GM21576 (cell line): Measurements from ENCODE around the gene STRADA.

Experiments used
- ATAC-seq: cut with Tn5 transposase; IDR thresholded peaks from one replicate; pipeline ENCODE4 v1.9.1; 2021; ENCODE audit warnings: mild to moderate bottlenecking, moderate library complexity; ENCODE audit not compliant: unreplicated experiment

Gene STRADA

DNA sequence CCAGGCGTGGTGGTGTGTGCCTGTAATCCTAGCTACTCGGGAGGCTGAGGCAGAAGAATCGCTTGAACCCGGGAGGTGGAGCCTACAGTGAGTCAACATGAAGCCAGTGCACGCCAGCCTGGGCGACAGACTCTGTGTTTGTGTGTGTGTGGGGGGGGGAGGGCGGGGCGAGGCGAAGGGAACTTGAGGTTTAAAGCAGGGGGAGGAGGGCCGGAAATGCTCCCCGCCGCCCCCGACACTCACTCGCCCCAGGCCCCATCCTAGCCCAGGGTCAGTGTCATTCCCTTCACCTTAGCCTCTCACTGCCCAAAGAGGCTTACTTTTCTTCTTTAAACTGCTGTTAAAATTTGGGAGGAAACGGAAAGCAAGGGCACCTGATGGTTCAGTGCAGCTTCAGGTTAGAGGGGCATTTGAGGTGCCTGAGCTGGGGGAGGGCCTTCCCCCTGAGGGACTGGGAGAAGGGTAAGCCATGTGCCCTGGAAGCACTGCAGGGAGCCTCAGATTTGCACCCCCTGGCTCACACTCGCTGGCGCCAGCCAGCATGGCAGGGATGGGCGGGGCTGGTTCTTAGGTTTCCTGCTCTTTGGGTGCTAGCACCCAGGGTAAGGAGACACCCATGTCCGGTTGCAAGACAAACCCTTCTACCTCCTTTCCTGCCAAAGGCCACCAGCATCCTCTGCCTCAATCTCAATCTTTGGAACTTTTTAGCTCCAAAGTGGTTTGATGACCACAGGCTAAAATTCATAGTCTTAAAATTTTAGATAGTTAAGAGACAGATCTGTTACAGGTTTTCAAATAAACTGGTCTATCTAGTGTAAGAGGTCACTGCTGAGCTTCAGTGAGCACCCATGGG, 39.5 kb downstream of the STRADA start:
- no peak for ATAC-seq

DNA sequence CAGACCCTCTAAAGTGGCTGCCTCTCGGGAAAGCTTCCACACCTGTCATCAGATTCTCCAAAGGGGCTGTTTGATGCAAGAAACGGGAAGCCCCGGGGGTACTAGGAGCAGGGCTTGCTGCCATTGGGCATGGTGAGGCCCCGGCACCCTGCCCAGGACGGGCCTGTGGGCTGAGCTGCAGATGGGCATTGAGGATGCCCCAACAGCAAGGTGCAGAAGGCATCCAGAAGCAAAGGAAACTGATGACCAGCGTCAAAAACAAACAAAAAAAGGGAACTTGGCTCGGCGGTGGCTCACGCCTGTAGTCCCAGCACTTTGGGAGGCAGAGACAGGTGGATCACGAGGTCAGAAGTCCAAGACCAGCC, 40.2 kb downstream of the STRADA start:
- no peak for ATAC-seq

DNA sequence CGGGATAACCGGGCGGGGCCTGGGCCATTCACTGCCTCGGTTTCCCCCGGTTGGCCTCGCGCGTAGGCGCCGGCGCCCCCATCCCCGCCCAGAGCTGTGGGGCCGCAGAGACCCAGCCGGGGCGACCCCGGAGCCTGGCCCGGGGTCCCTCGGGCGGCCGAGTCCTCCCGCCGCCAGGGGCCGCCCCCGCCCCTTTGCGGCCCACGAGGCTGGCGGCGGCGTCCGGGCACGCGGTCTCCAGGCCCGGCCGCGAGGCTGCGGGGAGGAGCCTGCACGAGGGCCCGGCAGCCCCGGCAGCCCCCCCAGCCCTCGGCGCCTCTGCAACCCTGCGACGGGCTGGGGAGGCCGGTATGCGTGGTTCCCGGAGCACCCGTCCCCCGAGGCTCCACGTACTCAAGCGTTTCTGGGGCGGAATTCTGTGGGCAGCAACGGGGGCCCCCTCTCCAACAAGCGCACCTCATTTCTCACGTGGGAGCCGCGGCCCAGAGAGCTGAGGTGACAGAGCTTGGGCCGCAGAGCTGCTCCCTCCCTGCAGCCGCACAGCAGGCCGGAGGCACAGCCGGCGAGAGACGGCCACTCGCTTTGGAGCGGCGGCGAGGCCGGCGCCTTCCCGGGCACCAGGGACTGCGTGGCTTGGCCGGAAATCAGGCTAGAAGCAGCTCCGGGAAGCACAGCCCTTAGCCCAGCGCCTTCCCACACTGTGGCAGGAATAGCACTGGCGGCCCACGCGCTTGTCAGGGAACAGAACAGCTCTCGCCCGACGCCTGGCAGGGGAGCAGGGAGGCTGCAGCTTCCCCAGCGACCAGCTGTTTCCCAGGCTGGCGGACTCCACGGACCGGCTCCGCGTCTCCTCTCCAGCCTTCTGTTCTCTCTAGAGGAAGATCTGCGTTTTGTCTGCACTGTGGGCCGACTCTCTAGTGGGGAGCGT, 40.8 kb downstream of the STRADA start:
- no peak for ATAC-seq

DNA sequence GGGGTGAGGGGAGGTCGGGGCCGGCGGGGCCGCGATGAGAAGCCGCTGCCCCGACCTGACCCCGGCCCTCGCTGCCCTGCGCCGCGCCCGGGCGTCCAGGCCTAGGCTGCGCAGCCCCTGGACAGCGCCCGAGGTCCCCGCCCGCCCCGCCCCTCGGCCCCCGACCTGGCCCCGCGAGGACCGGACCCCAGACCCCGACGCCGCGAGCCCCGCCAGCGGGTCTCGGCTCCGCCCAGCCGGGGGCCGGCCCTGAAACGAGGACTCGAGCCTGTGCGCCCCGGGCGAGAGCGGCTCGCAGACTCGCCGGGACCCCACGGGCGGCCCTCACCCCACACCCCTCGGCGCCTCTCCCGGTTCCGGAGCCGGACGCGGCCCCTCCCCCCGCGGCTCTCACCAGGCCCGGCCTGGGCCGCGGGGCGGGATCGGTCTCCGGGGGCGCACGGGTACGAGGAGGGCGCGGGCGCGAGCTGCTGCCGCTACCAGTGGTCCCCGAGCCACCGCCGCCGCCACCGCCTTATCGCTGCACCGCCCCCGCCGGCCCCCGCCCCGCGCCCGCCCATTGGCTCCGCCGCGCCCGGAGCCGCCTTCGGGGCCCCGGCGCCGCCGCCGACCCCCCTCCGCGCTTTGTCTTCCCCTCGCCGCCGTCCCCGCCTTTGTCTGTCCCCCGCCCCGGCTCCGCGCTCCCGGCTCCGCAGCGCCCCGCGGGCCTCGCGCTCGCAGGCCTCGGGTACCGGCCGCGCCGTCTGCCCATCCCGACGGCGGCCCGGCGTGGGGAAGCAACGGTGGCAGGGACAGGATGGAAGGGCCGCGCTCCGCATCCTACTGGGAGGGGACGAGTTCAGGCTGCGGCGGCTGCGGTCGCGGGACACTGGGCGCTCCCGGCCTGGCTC, 41.7 kb downstream of the STRADA start, which contains the start of gene LIMD2:
TSS of gene LIMD2 (minus strand) at position 488 of the 890 bp plus-strand sequence. CDS start 827 bp downstream, outside the sequence.
- ATAC-seq, result no peak

DNA sequence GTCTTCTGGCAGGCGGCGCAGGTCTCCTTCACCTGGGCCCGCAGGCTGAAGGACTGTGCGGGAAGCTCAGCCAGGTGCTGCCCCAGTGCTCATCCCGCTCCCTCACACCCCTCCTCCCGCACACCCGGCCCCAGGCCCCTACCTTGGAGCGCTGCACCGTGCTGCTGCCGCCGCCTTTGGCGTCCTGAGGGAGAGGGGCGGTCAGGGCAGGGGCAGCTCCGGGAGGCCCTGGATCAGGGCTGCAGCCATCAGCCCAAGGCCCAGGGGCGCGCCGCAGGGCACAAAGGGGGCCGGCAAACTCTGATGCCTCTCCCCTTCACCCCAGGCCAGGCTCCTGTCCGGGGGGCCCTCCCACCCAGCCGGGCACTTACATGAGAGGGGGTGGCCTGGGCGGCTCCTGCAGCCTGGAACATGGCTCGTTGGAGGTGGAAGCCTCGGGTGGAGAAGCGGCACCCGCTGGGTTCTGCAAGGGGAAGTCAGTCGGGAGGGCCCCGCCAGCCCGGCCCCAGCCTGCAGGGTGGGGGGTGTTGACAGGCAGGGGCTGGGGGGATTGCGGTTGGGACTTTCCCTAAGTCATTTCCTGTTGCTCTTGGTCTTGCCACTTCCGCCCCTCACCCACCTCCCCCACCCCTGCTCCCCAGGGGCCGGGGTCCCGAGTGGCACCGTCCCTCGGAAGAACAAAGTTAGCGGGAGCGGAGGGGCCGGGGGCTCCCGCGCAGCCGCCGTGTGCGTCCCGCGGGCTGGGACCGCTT, 42.5 kb downstream of the STRADA start:
- peak; percentile 17 for ATAC-seq

DNA sequence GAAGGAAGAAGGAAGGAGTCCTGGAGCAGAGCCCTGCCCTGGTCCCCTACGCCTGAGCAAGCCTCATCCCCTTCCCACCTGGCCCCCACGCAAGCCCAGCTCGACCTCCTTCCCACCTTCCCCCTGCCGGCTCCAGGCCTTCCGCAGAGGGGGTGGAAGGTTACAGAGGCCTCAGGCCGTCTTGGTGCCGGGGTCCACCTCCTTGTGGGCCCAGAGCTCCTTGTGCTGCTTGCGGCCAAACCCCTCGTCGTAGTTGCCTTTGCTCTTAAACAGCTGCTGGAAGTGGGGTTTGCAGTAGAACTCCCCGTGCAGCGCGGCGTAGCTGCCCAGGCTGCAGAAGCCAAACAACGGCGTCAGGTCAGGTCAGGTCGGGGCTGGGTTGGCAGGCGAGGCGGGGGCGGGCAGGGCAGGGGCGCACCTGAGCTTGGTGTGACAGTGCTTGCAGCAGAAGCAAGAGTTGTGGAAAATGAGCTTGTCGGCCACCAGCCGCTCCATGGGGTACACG, 43.2 kb downstream of the STRADA start:
- ATAC-seq, result no peak

DNA sequence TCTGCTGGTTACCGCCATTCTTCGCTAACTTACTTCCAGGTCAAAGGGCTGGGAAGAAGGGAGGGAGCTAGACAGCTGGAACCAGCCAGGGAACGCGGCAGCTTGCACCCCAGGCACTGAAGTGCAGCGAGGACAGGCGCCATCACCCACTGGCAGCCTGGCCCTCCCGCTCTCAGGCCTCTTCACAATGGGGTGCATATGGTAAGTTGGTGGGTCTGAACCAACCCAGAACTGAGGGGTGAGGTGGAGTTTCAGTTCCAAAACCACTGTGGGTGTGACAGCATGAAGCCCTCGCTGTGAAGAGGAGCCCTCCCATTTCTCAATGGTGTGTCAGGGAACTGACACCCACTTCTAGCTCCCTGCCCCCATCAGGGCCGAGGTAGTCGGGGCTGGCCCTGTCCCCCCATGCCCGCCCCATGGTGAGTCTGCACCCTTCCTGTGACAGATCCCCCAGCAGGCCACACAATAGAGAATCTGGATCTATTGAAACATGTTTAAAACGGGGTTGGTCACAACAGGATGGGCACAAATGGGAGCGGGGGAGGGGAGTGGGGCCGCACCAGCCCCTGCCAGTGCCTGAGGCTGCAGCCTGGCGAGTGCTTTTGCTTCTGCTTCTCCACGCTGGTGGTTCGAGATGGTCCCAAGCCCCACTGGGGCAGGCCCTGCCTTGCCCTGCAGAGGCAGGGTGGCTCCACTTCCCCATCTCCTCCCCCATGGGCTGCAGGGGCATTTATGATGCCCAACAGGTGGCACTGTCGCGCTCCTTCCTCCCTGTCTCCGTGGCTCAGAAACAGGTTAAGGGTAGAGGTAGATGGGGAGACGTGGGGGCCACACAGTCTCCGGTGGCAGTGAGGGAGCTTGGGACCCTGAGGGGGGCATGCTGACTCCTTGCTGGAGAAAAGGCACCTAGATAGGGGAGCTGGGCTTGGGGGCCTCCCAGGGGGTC, 44.0 kb downstream of the STRADA start:
- ATAC-seq, result peak; percentile 21

DNA sequence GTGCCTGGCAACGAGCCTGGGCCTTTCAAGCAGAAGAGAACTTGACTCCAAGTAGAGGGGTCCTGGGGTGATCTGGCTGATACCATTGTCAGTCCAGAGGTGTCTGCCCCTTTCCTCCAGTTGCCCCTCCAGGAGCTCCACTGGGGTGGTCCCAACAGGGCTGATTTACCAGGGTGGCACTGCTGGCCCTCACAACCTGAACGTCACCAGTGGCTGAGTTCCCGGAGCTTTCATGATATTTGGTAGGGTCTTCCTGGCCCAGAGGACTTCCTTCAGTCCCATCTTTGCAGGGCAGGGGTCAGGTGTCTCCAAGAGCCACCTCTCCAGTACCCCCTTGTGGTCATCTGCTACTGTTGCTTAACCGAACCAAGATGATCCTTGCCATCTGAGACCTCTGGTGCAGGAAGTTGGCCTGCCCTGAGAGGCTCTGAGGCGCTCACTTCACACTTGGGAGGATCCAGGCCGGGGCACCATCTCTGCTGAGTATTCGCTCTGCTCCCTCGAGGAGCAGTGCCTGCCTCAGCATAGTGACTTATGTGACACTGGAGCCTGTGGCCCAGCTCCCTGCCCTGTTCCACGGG, 45.1 kb downstream of the STRADA start:
- ATAC-seq, result no peak

DNA sequence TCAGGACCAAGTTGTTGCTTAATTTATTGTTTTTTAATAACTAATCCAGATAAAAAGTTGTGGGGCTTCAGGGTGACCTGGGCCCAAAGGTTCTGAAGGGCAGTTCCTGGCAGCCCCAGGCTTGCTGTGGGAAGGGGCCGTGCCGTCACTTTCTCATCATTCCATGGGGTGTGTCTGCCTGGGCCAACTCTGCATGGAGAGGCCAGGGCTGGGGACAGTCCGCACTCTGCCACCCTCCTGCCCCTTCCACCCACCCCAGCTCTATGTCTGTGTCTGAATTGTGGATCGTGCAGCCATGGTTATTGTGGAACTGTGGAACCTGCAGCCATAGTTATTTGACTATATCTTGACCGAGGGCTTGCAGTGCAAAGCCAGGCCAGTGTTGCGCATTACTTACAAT, 45.7 kb downstream of the STRADA start:
- no peak for ATAC-seq

DNA sequence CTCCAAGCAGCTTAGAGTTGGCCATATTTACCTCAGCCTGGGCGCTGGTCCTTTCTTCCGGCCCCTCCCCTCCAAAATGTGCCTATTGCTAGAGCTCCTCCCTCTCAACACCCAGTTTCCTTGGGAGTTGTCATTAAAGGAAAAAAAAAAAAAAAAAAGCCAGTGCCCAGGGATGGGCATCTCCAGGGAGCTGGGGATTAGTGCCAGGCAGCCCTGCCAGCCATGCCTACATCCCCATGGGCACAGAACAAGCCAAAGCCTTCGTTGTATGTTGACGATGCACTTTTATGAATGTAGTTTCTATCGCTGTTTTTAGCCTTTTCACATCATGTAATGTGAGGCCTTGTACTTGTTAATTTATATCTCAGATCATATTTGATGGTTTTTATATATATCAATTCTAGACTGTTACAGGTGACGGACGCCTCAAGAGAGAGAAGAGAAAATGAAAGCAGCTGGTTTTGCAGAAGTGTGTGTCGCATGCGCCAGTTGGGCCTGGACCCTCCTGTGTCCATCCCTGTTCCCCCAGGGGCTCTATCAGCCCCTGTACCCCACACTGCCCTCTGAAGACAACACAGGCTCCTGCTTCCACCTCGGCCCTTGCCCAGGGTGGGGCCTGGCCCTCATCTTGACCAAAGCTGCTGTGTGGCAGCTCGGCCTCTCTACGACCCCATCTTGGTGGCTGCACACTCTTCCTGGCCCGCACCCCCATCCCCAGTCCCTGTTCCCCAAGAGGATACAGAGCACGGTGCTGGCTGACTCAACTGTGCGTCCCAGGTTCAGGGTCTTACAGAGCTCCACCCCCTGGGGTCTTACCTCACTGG, 46.4 kb downstream of the STRADA start:
- no peak for ATAC-seq

DNA sequence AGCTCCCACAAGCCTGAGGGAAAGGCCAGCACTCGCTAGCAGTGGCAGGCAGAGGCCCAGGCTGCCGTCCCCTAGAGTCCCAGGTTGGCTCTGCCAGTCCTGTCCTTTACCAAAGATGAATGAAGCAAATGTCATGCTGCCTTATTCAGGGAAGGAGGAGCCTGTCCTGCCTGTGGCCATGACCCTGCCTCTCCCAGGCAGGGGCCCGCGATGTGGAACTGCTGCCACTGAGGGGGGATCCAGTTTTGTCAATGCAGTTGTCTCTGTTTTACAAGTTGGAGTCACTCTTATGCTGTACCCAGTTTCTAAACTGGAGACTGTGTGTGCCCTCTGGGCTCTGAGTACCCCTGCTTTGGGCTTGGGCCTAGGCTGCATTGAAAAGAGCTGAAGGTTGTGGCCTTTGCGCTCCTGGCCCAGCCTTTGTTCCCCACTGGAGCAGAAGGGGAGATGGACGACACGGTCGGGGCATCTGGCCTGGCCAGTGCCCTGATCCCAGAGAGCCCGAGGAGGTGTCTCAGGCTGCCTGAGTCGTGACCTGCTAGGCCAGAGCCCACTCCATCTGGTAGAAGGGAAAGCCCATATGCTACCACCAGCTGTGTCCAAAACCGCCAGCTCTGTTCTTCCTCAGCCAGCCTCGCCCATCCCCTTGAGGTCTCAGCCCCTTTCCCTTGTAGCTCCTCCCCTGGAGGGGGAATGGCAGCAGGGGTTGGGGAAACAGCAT, 47.2 kb downstream of the STRADA start:
- ATAC-seq, result no peak

DNA sequence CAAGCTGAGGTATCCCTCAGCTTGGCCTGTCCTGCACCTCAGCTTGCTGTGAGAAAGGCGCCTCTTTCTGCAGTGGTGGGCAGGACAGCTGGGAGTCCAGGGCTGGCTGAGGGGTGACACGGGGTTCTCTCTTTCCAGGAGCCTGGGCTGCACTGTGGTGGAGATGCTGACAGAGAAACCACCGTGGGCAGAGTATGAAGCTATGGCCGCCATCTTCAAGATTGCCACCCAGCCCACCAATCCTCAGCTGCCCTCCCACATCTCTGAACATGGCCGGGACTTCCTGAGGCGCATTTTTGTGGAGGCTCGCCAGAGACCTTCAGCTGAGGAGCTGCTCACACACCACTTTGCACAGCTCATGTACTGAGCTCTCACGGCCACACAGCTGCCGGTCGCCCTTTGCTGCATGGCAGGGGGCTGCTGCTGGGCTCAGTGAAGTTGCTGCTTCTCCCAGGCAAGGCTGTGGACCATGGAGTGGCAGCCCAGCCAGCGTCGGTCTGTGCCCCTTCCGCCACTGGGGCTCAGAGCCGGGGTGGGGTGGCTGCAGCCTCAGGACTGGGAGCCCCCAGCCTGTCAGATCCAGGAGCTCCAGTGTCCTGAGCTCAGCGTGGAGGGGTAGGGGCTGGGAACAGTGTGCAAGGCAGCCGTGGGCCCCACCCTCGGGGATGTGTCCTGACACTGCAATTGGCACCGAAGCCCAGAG, 48.0 kb downstream of the STRADA start:
- no peak for ATAC-seq

DNA sequence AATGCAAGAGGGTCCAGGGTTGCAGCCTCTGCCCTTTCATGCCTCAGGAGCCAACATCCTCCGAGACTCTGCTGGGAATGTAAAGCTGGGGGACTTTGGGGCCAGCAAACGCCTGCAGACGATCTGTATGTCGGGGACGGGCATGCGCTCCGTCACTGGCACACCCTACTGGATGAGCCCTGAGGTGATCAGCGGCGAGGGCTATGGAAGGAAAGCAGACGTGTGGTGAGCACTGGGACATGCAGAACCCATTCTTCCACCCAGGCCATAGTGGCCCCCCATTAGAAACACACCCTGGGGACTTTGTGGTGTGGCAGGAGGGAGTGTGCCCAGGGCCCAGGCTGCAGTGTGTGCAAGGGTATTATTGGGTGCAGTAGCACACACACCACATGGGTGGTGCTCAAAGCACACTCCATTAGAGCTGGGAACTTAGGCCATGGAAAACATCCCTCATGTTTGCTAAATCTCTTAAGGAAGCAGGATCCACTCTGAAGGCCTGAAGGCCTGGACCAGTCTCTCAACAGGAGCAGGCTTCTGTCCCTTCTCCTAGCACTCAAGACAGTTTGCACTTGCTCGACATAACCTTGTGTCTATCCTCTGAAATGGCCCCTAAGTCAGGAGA, 49.3 kb downstream of the STRADA start:
- ATAC-seq, result no peak

DNA sequence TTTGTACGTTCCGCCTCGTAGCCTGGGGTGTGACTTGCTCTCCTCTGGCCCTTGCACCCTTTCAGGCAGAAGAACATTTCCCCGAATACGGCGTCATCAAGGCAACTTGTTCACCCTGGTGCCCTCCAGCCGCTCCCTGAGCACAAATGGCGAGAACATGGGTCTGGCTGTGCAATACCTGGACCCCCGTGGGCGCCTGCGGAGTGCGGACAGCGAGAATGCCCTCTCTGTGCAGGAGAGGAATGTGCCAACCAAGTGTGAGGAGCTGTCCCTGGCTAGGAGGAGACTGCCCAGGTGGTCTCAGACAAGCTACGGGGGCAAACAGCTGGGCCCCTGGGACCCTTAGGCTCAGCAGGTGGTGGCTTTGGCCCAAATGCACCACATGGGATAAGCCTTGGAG, 52.1 kb downstream of the STRADA start:
- no peak for ATAC-seq

DNA sequence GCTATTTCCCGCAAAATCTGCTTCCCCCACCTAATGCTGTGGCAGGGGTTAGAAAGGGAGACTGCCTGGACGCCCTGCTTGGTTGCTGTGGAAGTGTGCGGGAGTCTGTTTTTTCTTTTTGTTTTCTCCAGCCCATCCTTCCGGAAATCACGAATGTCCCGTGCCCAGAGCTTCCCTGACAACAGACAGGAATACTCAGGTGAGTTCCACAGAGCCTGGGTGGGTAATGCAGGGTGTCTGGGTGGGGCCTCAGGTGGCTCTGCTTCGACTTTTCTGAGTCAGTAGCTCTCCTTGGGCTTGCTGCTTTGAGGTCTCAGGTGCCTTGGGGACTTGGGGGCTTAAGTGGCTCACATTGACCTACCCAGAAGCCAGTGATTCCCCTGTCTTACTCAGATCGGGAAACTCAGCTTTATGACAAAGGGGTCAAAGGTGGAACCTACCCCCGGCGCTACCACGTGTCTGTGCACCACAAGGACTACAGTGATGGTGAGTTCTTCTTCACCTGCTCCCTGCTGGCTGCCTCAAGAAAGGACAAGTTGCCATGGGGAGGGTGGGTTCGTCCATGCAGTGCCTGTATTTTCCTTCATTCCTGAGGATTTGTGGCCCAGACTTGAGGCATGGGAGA, 53.1 kb downstream of the STRADA start:
- no peak for ATAC-seq
